SKM-1 (cell line): ENCODE results near the gene PRF1.
"Not testable (repeated sequence)": the region's sequence is repeated elsewhere in the genome, so short reads cannot be mapped to it uniquely, and the experiment has no call there.

ENCODE experiments used
- DNase-seq: peaks from one replicate; lab custom pipeline; 2025; ENCODE audit not compliant: unreplicated experiment; lab: John Stamatoyannopoulos, UW

Gene PRF1

GRCh38 chr10:70617798-70618568 lies 15.4 kb upstream of the PRF1 start:
- DNase-seq = no peak

DNA sequence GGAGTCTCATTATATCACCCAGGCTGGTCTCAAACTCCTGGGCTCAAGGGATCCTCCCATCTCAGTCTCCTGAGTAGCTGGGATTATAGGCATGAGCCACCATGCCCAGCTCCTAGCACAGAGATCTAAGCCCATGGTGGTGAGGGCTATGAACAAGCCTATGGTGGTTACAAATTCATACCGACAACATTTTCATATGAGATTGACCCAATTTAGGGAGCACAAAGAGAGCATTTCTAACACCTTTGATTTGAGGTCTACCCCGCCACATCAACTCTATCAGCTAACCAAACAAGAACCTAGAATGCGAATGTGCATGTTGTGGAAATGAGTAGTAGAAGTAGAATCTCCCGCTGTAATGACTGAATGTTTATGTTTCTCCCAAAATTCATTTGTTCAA lies 14.2 kb upstream of the PRF1 start:
- no peak for DNase-seq

DNA sequence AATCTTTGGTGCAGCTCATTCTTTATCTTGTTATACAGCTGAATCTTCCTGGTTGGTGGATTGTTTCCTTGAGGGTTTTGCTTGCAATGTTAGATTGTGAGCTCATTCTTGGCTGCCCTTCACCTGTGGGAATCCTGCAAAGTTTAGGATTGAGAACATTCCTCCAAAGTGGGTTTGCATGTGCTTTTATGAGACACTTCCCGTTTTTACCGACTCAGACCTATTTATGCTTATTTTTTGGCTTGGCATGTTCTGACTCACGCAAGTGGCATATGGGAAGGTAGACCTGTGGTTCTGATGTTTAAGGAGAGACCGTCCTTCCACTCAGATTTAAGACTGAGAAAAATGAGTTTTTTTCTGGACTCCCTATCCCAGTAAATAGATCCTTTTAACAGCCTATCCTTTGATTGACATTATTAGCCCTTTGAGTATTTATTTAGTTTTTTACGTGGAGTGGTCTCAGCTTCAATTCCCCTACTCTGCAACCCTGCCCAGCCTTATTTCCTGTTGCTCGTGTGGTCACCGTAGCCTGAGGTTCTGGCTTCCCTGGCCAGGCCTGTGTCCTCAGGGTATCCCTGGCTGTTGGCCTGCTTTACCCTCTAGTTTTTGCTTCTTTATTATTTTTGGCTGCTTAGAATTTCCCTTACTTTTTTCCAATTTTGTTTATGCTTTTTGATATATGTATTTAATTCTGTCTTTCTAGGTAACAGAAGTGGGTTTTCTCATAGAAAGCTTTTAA lies 13.4 kb upstream of the PRF1 start:
- DNase-seq = peak; percentile 21

- no peak for DNase-seq
Observed at GRCh38 chr10:70615211-70615610, 12.7 kb upstream of the PRF1 start.

DNA sequence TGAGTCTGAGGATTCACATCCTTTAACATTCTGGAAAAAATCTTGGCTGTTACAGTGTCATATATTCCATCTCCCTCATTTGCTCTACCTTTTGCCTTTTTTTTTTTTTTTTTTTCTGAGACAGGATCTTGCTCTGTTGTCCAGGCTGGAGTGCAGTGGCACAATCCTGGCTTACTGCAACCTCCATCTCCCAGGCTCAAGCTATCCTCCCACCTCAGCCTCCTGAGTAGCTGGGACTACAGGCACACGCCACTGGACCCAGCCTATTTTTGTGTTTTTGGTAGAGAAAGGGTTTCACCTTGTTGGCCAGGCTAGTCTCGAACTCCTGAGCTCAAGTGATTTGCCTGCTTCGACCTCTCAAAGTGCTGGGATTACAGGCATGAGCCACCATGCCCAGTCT lies 11.8 kb upstream of the PRF1 start:
- DNase-seq = not testable (repeated sequence)

- DNase-seq = no peak
Observed at GRCh38 chr10:70613941-70614340, 11.4 kb upstream of the PRF1 start.

- DNase-seq = no peak
Observed at GRCh38 chr10:70607936-70608335, 5.4 kb upstream of the PRF1 start.

DNA sequence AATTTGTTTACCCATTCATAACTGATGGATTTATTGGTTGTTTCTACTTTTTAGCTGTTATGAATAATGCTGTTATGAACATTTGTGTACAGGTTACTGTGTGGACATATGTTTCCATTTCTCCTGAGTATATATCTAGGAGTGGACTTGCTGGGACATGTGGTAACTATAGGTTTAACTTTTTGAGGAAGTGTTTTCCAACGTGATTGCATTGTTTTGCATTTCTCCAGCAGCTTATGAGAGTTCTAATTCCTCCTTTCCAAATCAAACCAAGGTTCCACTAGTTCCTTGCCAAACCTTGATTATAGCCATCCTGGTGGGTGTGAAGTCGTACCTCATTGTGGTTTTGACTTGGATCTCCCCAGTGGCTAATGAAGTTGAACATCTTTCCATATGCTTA lies 2.6 kb upstream of the PRF1 start:
- DNase-seq = peak; percentile 26

GRCh38 chr10:70604106-70604505 lies 1.6 kb upstream of the PRF1 start:
- no peak for DNase-seq

- no peak for DNase-seq
Observed at GRCh38 chr10:70603449-70603801, 884 bp upstream of the PRF1 start.

DNA sequence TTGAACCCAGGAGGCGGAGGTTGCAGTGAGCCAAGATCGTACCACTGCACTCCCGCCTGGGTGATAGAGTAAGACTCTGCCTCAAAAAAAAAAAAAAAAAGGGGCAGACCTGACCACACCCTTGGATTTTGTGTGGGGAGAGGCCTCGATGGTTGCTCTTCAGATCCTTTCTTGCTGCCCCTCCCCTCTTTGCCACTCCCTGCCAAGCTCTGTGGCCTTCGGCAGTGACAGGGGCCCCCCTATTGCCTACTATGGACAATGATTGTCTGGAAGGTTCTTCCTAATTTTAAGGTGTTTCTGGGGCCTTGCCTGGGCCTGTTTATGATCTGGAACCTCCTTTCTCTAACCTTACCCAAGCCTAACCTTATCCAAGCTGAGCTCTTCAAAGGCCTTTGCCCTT lies 795 bp downstream of the PRF1 start:
- DNase-seq = no peak

- no peak for DNase-seq
Observed at GRCh38 chr10:70600512-70601395, 1.8 kb downstream of the PRF1 start.

- no peak for DNase-seq
Observed at GRCh38 chr10:70599791-70600190, 2.8 kb downstream of the PRF1 start.

DNA sequence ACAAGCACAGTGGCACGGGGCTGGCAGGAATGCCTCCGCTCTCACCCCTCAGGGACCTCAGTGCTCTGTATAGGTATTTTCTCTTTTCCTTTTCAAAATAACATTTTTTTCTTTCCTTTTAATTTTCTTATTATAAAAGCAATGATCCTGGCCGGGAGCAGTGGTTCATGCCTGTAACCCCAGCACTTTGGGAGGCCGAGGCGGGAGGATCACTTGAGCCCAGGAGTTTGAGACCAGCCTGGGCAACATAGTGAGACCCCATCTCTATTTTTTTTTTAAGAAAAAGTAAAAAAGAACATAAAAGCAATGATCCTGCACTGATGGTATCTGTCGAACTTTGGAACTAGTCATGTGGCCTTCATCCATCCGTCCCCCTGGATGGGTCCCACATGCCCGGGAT lies 3.2 kb downstream of the PRF1 start:
- no peak for DNase-seq

GRCh38 chr10:70598857-70599295 lies 3.7 kb downstream of the PRF1 start:
- no peak for DNase-seq

DNA sequence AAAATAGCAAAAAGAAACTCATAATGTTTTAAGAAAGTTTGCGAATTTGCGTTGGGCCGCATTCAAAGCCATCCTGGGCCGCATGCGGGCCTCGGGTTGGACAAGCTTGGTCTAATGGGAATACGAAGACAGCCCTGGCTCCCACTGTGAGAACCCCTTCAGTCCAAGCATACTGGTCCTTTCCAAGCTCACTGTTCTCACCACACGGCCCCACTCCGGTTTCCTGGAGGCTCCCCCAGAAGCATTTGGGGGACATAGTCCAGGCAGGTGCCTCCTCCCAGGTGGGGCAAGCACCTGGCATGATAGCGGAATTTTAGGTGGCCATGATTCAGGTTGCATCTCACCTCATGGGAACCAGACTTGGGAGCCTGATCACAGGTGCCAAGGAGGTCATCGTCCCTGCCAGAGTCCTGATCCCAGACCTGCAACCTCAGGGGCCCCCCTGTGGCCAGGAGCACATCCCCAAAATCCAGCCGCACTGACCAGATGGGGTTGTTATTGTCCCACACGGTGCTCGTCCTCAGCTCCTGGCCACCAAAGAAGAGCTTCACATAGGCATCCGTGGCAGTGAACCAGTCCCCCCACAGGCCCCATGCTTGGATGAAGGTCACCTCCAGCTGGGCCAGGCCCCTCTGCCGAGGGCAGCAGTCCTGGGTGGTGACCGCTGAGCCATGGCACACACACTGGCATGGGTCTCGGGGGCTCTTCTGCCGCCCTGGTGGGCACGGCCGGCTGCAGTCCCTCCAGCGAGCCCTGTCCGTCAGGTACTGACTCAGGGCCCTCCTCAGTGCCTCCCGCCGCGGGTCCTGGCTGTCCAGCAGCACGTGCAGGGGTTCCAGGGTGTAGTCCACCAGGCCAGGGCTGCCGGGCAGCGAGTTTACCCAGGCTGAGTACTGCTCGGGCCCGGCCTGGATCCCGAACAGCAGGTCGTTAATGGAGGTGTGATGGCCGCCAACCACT lies 4.4 kb downstream of the PRF1 start:
- no peak for DNase-seq

- DNase-seq = no peak
Observed at GRCh38 chr10:70596860-70597809, 5.4 kb downstream of the PRF1 start.

DNA sequence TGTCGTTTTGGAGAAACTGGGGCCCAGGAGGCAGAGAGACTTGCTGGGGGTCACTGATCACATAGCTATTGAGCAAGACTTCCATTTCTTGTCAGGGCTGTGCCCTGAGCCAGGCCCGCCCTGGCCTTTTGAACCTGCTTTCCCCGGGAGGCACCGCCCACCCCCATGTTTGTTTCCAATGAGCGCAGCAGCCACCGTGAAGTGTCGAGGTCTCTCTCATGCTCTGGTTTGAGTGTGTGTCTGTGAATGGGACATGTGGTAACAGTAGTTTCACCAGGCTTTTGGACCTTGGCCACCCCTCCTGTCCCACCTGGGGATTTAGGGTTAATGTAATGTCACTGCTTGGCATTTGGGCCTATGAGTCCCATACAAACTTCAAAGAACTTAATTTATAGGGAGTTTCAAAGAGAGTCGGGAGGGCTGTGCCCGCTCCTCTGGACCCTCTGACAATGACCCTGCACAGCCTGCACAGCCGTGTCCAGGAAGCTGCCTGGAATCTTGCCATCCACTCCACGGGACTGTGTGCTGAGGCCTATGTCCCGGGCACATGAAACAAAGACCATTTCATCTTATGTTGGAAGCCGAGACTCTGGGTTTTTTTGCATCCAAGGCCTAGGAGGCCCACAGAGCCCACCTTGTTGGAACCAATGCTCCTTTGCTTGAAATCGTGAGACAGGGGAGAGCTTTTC lies 6.3 kb downstream of the PRF1 start:
- DNase-seq = no peak

DNA sequence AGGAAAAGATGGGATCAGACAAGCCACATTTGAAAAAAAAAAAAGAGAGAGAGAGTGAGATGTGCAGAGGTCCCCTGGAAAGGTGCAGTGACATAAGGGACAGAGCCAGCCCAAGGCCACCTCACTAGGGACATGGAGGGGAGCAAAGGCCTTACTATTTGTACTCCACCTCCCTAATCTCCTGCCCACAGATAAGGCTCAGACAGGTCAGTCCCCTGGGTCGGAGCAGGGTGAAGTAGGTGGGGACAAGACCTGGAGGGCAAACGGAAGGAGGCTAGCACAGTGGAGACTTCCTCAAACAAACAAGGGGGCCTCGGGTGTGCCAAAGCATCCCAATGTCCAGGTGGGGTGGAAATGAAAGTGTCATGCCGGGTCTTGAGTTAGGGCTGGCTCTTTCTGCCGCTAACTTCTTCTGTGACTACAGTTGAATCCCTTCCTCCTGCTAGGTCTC lies 7.0 kb downstream of the PRF1 start:
- no peak for DNase-seq
